Activated naive CD4-positive, alpha-beta T cell treated with anti-CD3 and anti-CD28 coated beads, Interleukin-2, amount 10 ng/mL, durations not matched to agents 7 days and 5 days (primary cell): ENCODE results near the gene TMEM178A.
A peak's percentile ranks its signal among the peaks of the same experiment; 100 is the strongest.

ENCODE experiments used
- CTCF ChIA-PET: fragments of 350-600 bp; sonication (Branson Sonifier 250); formaldehyde crosslinking; loops from one replicate; lab custom pipeline; 2021; ENCODE audit warnings: antibody characterized with exemption; lab: Charles Lee
- DNase-seq: peaks from one replicate; pipeline ENCODE4 v3.0.0-alpha.2; 2020
- H3K27ac Mint-ChIP-seq: one replicate; pipeline ENCODE4 v1.8.0; 2021; ENCODE audit warnings: mild to moderate bottlenecking, moderate library complexity, mixed read lengths
- H3K27me3 Mint-ChIP-seq: one replicate; pipeline ENCODE4 v1.8.0; 2021; ENCODE audit warnings: mild to moderate bottlenecking, mixed read lengths
- H3K36me3 Mint-ChIP-seq: one replicate; pipeline ENCODE4 v1.8.0; 2021; ENCODE audit warnings: mixed read lengths
- H3K4me1 Mint-ChIP-seq: one replicate; pipeline ENCODE4 v1.8.0; 2021; ENCODE audit warnings: mixed read lengths
- H3K4me3 Mint-ChIP-seq: one replicate; pipeline ENCODE4 v1.8.0; 2021; ENCODE audit warnings: mild to moderate bottlenecking, moderate library complexity, mixed read lengths
- H3K9me3 Mint-ChIP-seq: one replicate; pipeline ENCODE4 v1.8.0; 2021; ENCODE audit warnings: mixed read lengths

The TMEM178A gene

DNA sequence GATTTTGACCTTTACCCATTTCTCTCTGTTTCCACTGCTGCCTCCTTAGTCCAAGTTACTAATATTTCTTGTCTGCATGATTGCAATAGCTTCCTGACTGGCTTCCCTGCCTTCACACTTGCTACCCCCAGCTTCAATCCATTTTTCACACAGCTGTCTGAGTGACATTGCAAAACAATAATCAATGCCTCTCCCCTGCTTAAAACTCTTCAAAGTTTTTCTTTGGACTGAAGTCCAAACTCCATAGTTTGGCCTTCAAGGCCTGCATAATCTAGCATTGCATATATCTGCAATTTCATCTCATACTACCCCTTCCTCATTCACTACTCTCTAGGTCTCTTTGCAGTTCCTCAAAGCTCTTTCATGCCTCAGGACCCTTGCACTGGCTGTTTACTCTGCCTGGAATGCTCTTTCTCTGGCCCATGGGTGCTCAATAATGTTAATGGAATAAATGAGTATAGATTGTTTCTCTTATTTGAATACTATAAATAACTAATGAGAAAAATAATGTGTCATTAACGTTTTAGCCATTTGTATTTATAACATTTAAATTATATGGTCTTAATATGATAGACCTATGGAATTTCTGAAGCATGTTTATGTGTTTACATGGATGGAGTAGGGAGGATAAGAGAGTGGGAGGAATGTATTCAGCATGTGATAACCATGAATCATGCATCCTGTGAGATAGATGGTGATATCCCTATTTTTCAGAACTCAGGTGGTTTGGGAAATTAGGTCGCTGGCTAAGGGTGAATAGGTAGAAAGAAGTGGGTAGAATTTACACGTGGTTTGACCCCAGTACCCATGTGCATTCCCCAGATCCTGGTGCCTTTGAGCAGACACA is 5.7 kb upstream of the TMEM178A start:
- Mint-ChIP-seq H3K9me3 (no peaks in the 10 kb centered on the region), H3K27me3 (peaks cover 29% of the 10 kb centered on the region), H3K27ac (no peak overlapping the region), H3K4me1 (peaks cover 2% of the 10 kb centered on the region), H3K36me3 (no peaks in the 10 kb centered on the region), H3K4me3 (no peak overlapping the region)
- CTCF ChIA-PET: no interaction called here
- no peak for DNase-seq

GRCh38 chr2:39660612-39661236 is 5.0 kb upstream of the TMEM178A start:
- peaks cover 5% of the 10 kb centered on the region for H3K4me1 Mint-ChIP-seq
- CTCF ChIA-PET: no interaction called here
- peaks cover 36% of the 10 kb centered on the region for H3K27me3 Mint-ChIP-seq
- H3K4me3 Mint-ChIP-seq: no peak overlapping the region
- H3K9me3 Mint-ChIP-seq: no peaks in the 10 kb centered on the region
- no peak for DNase-seq
- no peaks in the 10 kb centered on the region for H3K36me3 Mint-ChIP-seq
- H3K27ac Mint-ChIP-seq: no peak overlapping the region

DNA sequence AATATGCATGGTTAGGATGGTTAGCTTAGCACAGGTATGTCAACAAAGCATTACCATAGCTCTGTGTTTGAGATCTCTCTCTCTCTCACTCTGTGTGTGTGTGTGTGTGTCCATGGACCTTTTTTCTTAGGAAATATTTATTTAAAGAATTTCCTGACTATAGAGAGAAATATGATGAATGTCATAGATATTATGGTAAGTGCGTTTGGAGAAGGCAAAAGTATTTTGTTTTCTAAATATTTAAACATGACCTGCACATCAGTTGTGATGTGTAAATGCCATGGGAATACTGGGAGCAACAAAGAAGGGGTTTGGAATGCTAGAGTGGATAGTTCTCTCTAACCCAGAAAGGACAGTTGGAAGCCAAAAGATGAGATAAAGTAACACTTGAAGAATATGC is 3.9 kb upstream of the TMEM178A start:
- DNase-seq: no peak
- CTCF ChIA-PET: interaction anchor here (0.5 kb wide), 1 partner anchor 551 kb away, joined by 5 read pairs; no protein-coding TSS in a partner anchor
- Mint-ChIP-seq H3K27me3 (peaks cover 47% of the 10 kb centered on the region), H3K36me3 (no peaks in the 10 kb centered on the region), H3K9me3 (no peaks in the 10 kb centered on the region), H3K27ac (no peak overlapping the region), H3K4me3 (no peak overlapping the region), H3K4me1 (peaks cover 10% of the 10 kb centered on the region)

- no peak overlapping the region for H3K4me3 Mint-ChIP-seq
- peaks cover 59% of the 10 kb centered on the region for H3K27me3 Mint-ChIP-seq
- H3K4me1 Mint-ChIP-seq: peaks cover 13% of the 10 kb centered on the region
- no peak overlapping the region for H3K27ac Mint-ChIP-seq
- CTCF ChIA-PET: no interaction called here
- H3K36me3 Mint-ChIP-seq: no peaks in the 10 kb centered on the region
- no peak for DNase-seq
- no peaks in the 10 kb centered on the region for H3K9me3 Mint-ChIP-seq
These were observed 2.4 kb upstream of the TMEM178A start for GRCh38 chr2:39663187-39663930.

DNA sequence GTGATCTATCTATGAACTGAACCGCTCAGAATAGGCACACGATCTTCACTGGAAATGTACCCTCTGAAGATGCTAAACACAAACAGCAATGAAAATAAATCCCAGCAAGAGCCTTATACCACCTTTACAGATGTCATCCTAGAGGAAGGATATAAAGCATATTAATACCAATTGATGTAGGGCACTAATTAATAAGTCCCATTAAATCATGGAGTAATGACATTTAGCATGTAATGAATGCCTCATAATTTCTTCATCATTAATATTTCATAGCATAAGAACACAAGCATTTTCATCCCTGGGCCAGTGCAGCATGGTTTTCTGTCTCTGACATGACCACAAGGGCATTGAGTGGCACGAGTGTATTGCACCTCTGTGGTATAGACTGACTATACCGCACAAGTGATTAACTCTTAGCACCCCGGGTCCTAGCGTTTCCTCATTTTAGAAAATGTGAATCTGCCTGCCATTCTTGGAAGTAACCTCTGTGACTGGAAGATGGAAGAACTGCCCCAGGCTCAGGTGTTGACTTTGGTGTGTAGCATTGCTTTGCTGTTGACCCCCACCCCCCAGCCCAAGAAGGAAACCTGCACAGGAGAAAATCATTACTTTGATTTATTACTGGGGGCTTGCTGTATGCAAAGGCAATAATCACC is 1.4 kb upstream of the TMEM178A start:
- CTCF ChIA-PET: no interaction called here
- Mint-ChIP-seq H3K27ac (no peak overlapping the region), H3K4me1 (peaks cover 13% of the 10 kb centered on the region)

DNA sequence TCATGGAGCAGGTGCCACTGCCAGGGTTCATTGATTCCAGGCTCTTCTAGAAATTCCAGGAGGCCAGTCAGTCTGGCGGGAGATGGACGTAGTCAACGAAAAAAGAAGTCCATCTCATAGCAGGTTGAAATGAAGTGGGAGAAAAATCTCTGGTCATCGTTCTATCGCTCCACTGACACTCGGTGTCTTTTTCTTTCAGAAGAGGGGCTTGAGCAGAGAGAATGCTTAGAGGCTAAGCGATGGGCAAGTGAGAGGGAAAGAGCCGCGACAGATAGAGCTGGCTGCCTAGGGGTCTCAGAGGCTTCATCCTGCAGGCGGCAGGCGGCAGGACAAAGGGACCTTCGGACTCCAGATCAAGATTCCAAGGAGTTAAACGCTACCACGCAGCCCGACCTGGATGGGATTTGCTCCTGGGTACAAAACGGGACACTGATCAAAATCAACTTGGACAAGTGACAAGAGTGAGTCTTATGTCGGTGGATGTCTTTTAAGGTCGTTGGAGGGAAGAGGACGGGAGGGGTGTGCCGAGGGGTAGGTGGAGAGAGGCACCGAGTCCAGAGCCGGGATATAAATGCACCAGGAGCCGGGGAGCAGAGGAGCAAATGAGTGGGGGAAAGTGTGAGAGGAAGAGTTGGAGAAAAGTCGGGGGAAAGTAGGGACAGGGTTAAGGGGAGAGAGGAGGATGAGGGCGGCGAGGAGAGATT is 677 bp upstream of the TMEM178A start:
- H3K27ac Mint-ChIP-seq: no peak overlapping the region
- no peaks in the 10 kb centered on the region for H3K9me3 Mint-ChIP-seq
- peaks cover 13% of the 10 kb centered on the region for H3K4me1 Mint-ChIP-seq
- no peaks in the 10 kb centered on the region for H3K36me3 Mint-ChIP-seq
- peaks cover 68% of the 10 kb centered on the region for H3K27me3 Mint-ChIP-seq
- CTCF ChIA-PET: no interaction called here
- DNase-seq: no peak
- peak overlapping the region; percentile 31 for H3K4me3 Mint-ChIP-seq

More for the DNA sequence above, 1.4 kb upstream of the TMEM178A start:
- no peaks in the 10 kb centered on the region for H3K36me3 Mint-ChIP-seq
- no peaks in the 10 kb centered on the region for H3K9me3 Mint-ChIP-seq
- H3K4me3 Mint-ChIP-seq: no peak overlapping the region
- no peak for DNase-seq
- peaks cover 68% of the 10 kb centered on the region for H3K27me3 Mint-ChIP-seq

GRCh38 chr2:39666491-39667101 is 879 bp downstream of the TMEM178A start:
- H3K36me3 Mint-ChIP-seq: no peaks in the 10 kb centered on the region

DNA sequence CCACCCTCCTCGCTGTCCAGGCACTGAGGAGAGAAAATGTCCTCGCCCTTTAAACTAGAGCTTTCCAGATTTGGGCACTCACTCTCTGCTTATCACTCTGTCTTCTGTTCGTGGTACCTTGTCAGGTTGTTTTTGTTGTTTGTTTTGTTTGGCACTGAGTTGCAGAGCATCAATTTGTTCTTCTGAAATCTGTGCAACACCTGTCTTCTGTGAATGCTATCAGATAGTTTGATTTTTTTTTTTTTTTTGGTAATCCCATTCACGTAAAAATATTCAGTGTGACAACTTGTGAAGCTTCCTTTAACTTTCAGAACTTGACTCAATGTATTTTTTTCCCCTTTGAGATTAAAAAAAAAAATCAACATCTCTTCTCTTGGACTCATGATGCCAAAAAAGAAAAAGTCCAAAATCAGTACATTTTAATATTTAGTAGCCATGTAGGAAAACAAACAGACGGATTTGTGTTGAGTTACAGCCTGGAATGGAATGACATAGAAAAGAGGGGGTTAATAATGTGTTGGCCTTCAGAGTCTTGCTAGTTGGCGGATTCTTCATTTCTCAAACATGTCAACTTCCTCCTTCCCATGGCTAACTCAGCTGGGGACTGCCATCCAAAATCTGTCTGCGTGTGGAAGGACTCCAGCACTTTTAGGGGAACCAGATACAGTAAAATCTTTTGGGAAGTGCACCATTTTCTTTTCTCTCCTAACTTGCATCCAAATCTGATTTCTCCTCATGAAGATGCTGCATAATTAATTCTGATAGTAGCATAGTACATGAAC is 1.6 kb downstream of the TMEM178A start:
- no peaks in the 10 kb centered on the region for H3K36me3 Mint-ChIP-seq
- H3K9me3 Mint-ChIP-seq: no peaks in the 10 kb centered on the region
- no peak for DNase-seq
- H3K27ac Mint-ChIP-seq: peak overlapping the region; percentile 20
- CTCF ChIA-PET: no interaction called here
- no peak overlapping the region for H3K4me3 Mint-ChIP-seq
- peaks cover 13% of the 10 kb centered on the region for H3K4me1 Mint-ChIP-seq
- peaks cover 64% of the 10 kb centered on the region for H3K27me3 Mint-ChIP-seq

More at GRCh38 chr2:39666491-39667101, 879 bp downstream of the TMEM178A start:
- Mint-ChIP-seq H3K27ac (no peak overlapping the region), H3K4me1 (peaks cover 13% of the 10 kb centered on the region), H3K27me3 (peaks cover 64% of the 10 kb centered on the region), H3K4me3 (peak overlapping the region; percentile 14), H3K9me3 (no peaks in the 10 kb centered on the region)
- no peak for DNase-seq
- CTCF ChIA-PET: no interaction called here

GRCh38 chr2:39667886-39668276 is 2.2 kb downstream of the TMEM178A start:
- Mint-ChIP-seq H3K36me3 (no peaks in the 10 kb centered on the region), H3K9me3 (no peaks in the 10 kb centered on the region), H3K27ac (no peak overlapping the region), H3K4me1 (peaks cover 13% of the 10 kb centered on the region), H3K4me3 (no peak overlapping the region), H3K27me3 (peaks cover 68% of the 10 kb centered on the region)
- CTCF ChIA-PET: no interaction called here
- no peak for DNase-seq

GRCh38 chr2:39668576-39669080 is 2.9 kb downstream of the TMEM178A start:
- CTCF ChIA-PET: no interaction called here

DNA sequence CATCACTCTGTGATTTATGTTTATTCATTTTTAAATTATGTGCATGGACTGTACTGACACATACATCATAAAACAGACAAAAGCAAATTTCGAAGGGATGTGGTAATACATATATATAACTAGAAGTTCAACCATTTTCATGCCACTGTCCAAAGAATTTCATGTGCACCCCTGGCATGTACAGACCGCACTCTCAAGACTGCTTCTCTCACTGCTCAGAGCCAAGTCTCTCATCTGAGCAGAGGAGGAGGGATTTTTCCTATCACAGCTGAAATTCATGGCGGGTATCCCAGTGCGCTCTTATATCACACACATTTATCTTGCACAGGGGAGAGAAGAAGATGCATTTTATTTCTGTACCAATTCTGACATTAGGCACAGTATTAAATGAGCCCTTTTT is 5.9 kb downstream of the TMEM178A start:
- CTCF ChIA-PET: no interaction called here
- Mint-ChIP-seq H3K4me3 (no peak overlapping the region), H3K36me3 (no peaks in the 10 kb centered on the region), H3K9me3 (no peaks in the 10 kb centered on the region), H3K27ac (no peak overlapping the region), H3K4me1 (peaks cover 4% of the 10 kb centered on the region), H3K27me3 (peaks cover 30% of the 10 kb centered on the region)
- no peak for DNase-seq

More at GRCh38 chr2:39668576-39669080, 2.9 kb downstream of the TMEM178A start:
- DNase-seq: no peak
- H3K9me3 Mint-ChIP-seq: no peaks in the 10 kb centered on the region
- H3K4me1 Mint-ChIP-seq: peaks cover 13% of the 10 kb centered on the region
- H3K27ac Mint-ChIP-seq: no peak overlapping the region
- H3K4me3 Mint-ChIP-seq: no peak overlapping the region
- peaks cover 60% of the 10 kb centered on the region for H3K27me3 Mint-ChIP-seq
- H3K36me3 Mint-ChIP-seq: no peaks in the 10 kb centered on the region

GRCh38 chr2:39673018-39673417 is 7.3 kb downstream of the TMEM178A start:
- Mint-ChIP-seq H3K27me3 (peaks cover 16% of the 10 kb centered on the region), H3K27ac (no peak overlapping the region), H3K9me3 (no peaks in the 10 kb centered on the region), H3K4me1 (no peaks in the 10 kb centered on the region), H3K36me3 (no peaks in the 10 kb centered on the region), H3K4me3 (no peak overlapping the region)
- no peak for DNase-seq
- CTCF ChIA-PET: no interaction called here
